Activated CD8-positive, alpha-beta T cell treated with anti-CD3 and anti-CD28 coated beads for 36 hours (primary cell): ENCODE results near the gene MRPL44. TPM values are rescaled to one million over a fixed set of nuclear protein-coding genes. Genes with fewer than 3 reads are reported as not detected.

ENCODE experiments used
- ATAC-seq: fragments of 200-7000 bp; cut with Tn5 transposase; one replicate; pipeline ENCODE4 v1.10.0; 2021; ENCODE audit warnings: mild to moderate bottlenecking, moderate library complexity
- CTCF ChIA-PET: fragments of 350-600 bp; sonication (Branson Sonifier 250); formaldehyde crosslinking; loops from one replicate; lab custom pipeline; 2021; ENCODE audit warnings: antibody characterized with exemption; lab: Charles Lee
- POLR2A ChIA-PET: fragments of 350-600 bp; sonication (Branson Sonifier 250); formaldehyde crosslinking; loops from one replicate; lab custom pipeline; 2021; ENCODE audit warnings: antibody characterized with exemption; lab: Charles Lee
- DNase-seq: peaks from one replicate; pipeline ENCODE4 v3.0.0-alpha.2; 2020
- H3K27ac Mint-ChIP-seq: one replicate; pipeline ENCODE4 v1.8.0; 2021; ENCODE audit warnings: mild to moderate bottlenecking, mixed read lengths
- H3K27me3 Mint-ChIP-seq: one replicate; pipeline ENCODE4 v1.8.0; 2021; ENCODE audit warnings: mixed read lengths
- H3K36me3 Mint-ChIP-seq: one replicate; pipeline ENCODE4 v1.8.0; 2021; ENCODE audit warnings: low read depth, mixed read lengths
- H3K4me1 Mint-ChIP-seq: one replicate; pipeline ENCODE4 v1.8.0; 2021; ENCODE audit warnings: low read depth, mixed read lengths
- H3K4me3 Mint-ChIP-seq: one replicate; pipeline ENCODE4 v1.8.0; 2021; ENCODE audit warnings: mild to moderate bottlenecking, moderate library complexity, mixed read lengths
- H3K9me3 Mint-ChIP-seq: one replicate; pipeline ENCODE4 v1.8.0; 2021; ENCODE audit warnings: mixed read lengths
- intact Hi-C: fragments of 100-400 bp; cut with micrococcal nuclease; formaldehyde crosslinking; loops from one replicate; pipeline ENCODE4 v1.10.0; 2022
- total RNA-seq, 2 experiments: library from RNA; stranded (reverse); gene quantifications; one replicate each; pipeline ENCODE4 v1.2.3, GENCODE V29; 2021
- TF ChIP-seq, protein P1 (sequence below): fragments of 200-600 bp; IDR thresholded peaks from one replicate; pipeline ENCODE4 v1.8.0; 2022; ENCODE audit warnings: antibody characterized with exemption, mild to moderate bottlenecking

The MRPL44 gene
- total RNA-seq, 2 experiments from 2014 or later: 37.8 to 40.4 TPM

DNA sequence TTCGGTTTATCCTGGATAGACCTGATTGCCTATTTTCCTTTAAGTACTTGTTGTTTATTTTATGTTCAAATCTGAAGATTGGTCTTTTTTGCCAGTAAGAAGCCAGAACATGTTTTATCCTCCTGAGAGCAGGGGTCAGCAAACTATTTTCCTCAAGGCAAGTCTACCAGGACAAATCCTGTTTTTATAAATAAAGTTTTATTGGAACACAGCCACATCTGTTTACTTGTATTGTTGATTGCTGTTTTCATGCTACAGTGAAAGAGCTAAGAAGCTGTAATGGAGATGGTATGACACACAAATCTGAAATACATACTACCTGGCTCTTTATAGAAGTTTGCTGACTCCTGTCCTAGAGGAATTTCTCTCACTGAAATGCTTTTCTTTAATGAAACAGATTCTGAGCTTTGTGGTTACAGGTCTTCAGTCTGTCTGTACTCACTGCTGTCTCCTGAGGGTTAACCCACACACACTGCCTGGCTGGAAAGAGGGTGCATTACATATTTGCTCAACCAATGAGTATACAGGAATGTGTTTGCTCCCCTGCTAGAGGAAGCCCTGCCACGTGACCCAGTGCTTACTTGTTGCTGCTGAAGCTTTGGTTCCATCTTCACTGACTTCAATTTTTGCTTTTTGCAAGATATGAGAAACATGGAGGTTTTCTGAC is 22.6 kb downstream of the MRPL44 start:
- DNase-seq (no peak), ATAC-seq (no peak)
- intact Hi-C loops: no loop called here
- Mint-ChIP-seq H3K27ac (no peak overlapping the region), H3K9me3 (no peaks in the 10 kb centered on the region), H3K36me3 (peaks cover 14% of the 10 kb centered on the region), H3K4me1 (no peaks in the 10 kb centered on the region), H3K4me3 (no peak overlapping the region), H3K27me3 (no peaks in the 10 kb centered on the region)
- POLR2A ChIA-PET: no interaction called here
- CTCF ChIA-PET: interaction anchor here (1.0 to 6.8 kb wide), 4 partner anchors 10 to 304 kb away, joined by 3 to 51 read pairs (median 17); no protein-coding TSS in a partner anchor
- TF ChIP-seq, protein P1, sequence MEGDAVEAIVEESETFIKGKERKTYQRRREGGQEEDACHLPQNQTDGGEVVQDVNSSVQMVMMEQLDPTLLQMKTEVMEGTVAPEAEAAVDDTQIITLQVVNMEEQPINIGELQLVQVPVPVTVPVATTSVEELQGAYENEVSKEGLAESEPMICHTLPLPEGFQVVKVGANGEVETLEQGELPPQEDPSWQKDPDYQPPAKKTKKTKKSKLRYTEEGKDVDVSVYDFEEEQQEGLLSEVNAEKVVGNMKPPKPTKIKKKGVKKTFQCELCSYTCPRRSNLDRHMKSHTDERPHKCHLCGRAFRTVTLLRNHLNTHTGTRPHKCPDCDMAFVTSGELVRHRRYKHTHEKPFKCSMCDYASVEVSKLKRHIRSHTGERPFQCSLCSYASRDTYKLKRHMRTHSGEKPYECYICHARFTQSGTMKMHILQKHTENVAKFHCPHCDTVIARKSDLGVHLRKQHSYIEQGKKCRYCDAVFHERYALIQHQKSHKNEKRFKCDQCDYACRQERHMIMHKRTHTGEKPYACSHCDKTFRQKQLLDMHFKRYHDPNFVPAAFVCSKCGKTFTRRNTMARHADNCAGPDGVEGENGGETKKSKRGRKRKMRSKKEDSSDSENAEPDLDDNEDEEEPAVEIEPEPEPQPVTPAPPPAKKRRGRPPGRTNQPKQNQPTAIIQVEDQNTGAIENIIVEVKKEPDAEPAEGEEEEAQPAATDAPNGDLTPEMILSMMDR: no peak

DNA sequence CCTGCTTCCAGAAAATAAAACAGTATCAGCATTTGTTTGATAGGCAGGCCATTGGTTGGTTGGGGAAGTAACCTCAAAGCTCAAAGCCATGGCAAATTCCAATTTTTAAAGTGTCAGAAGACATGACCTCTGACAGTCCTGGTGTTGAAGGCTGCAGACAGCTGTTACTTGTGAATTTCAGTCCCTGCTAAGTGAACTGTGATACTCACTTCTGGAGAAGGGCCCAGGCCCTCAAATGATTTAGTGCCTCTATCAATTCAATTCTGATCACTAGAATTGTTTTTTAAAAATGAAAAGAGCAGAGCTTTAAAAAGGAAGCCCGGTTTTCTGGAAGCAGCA is 23.1 kb downstream of the MRPL44 start:
- Mint-ChIP-seq H3K4me1 (no peaks in the 10 kb centered on the region), H3K27ac (no peak overlapping the region), H3K4me3 (no peak overlapping the region), H3K9me3 (no peaks in the 10 kb centered on the region), H3K27me3 (no peaks in the 10 kb centered on the region), H3K36me3 (peaks cover 14% of the 10 kb centered on the region)
- ChIA-PET CTCF (interaction anchor here (1.0 to 6.8 kb wide), 4 partner anchors 10 to 303 kb away, joined by 3 to 51 read pairs (median 17); no protein-coding TSS in a partner anchor), POLR2A (interaction anchor here (0.9 kb wide), 1 partner anchor 14 kb away, joined by 3 read pairs; no protein-coding TSS in a partner anchor)
- TF ChIP-seq, protein P1: no peak
- ATAC-seq (no peak), DNase-seq (no peak)
- intact Hi-C loops: no loop called here

DNA sequence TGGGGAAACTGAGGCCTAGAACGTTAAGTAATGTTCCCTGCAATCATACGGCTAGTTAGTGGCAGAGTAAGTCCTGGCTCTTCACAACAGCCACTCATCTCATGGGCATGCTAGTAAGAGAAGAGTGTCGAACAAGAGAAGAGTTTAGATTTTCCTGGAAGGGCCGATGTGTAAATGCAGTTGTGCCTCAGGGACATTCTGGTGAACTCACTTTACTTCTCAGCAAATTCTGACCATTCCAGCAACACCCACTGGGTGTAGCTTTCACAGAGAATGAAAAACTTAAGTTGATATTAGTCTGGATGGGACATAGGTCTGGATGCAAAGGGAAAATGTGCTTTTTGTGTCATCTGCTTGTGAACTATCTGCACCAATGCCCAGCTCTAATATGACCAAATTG is 23.5 kb downstream of the MRPL44 start:
- ATAC-seq: no peak
- POLR2A ChIA-PET: interaction anchor here (0.9 kb wide), 1 partner anchor 13 kb away, joined by 3 read pairs; no protein-coding TSS in a partner anchor

DNA sequence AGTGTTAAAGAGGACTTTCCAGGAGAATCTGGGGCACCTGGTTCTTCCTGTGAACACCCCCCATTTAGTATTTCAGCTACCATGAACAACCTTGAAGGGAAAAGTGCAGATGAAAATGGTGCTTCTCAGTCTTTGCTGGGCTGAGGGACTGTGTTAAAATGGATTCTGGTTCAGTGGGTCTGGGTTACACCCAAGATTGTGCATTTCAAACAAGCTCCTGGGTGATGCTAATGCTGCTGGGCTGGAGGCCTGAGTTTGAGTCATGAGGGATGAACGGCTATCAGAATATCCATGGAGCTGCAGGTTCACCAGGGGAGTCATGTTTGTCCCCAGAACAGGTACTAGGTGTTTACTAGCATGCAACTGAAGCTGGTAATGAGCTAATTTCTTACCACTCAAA is 24.0 kb downstream of the MRPL44 start:
- Mint-ChIP-seq H3K4me3 (no peak overlapping the region), H3K4me1 (no peaks in the 10 kb centered on the region), H3K27me3 (no peaks in the 10 kb centered on the region), H3K36me3 (peaks cover 14% of the 10 kb centered on the region), H3K27ac (no peak overlapping the region), H3K9me3 (no peaks in the 10 kb centered on the region)
- TF ChIP-seq, protein P1: no peak
- DNase-seq (no peak), ATAC-seq (no peak)
- ChIA-PET CTCF (interaction anchor here (0.8 to 6.8 kb wide), 6 partner anchors 11 to 302 kb away, joined by 3 to 51 read pairs (median 4); no protein-coding TSS in a partner anchor), POLR2A (interaction anchor here (0.9 kb wide), 1 partner anchor 13 kb away, joined by 3 read pairs; no protein-coding TSS in a partner anchor)
- intact Hi-C loops: no loop called here

More for the DNA sequence above, 23.5 kb downstream of the MRPL44 start:
- intact Hi-C loops: no loop called here
- CTCF ChIA-PET: interaction anchor here (0.8 to 6.8 kb wide), 4 partner anchors 10 to 254 kb away, joined by 3 to 51 read pairs (median 17); no protein-coding TSS in a partner anchor
- Mint-ChIP-seq H3K27me3 (no peaks in the 10 kb centered on the region), H3K4me1 (no peaks in the 10 kb centered on the region), H3K36me3 (peaks cover 14% of the 10 kb centered on the region), H3K9me3 (no peaks in the 10 kb centered on the region), H3K27ac (no peak overlapping the region), H3K4me3 (no peak overlapping the region)
- TF ChIP-seq, protein P1: no peak
- DNase-seq: no peak
